GM21423 (cell line): ENCODE data around the gene TUBGCP6.
"Not testable (repeated sequence)": the region's sequence is repeated elsewhere in the genome, so short reads cannot be mapped to it uniquely, and the experiment has no call there.

Experiments used
- ATAC-seq: cut with Tn5 transposase; IDR thresholded peaks from one replicate; pipeline ENCODE4 v1.9.1; 2021; ENCODE audit warnings: mild to moderate bottlenecking, moderate library complexity; ENCODE audit not compliant: unreplicated experiment

The TUBGCP6 gene

GRCh38 chr22:50171965-50172421, 72.8 kb downstream of the TUBGCP6 start:
- no peak for ATAC-seq

- ATAC-seq = no peak
Measured at GRCh38 chr22:50171319-50171964, 73.4 kb downstream of the TUBGCP6 start.

GRCh38 chr22:50170453-50171318, 74.1 kb downstream of the TUBGCP6 start, which contains the start of gene PANX2:
Gene PANX2, plus strand, starts transcription at chr22:50170731. Its CDS starts 0 bp downstream, at chr22:50170731.
- no peak for ATAC-seq

GRCh38 chr22:50169774-50170341, 75.0 kb downstream of the TUBGCP6 start:
- ATAC-seq = no peak

- no peak for ATAC-seq
Measured at GRCh38 chr22:50169181-50169759, 75.6 kb downstream of the TUBGCP6 start.

- ATAC-seq = not testable (repeated sequence)
Measured at GRCh38 chr22:50168490-50169180, 76.2 kb downstream of the TUBGCP6 start.

- ATAC-seq = no peak
Measured at GRCh38 chr22:50167689-50168489, 76.9 kb downstream of the TUBGCP6 start.
